Activated T-helper 2 cell treated with anti-CD3 and anti-CD28 coated beads, Interferon-gamma antibody, Interleukin-2, Interleukin-4, amounts not matched to agents 10 μg/mL and 5 μg/mL and 100 μg/mL, durations not matched to agents 14 hours and 24 hours and 36 hours (primary cell): Measurements from ENCODE around the gene PPP2R5E. TPM values are rescaled to one million over a fixed set of nuclear protein-coding genes. Genes with fewer than 3 reads are reported as not detected.
"Not testable (repeated sequence)": the region's sequence is repeated elsewhere in the genome, so short reads cannot be mapped to it uniquely, and the experiment has no call there.

ENCODE experiments used
- DNase-seq: peaks from one replicate; pipeline ENCODE4 v3.0.0; 2021; ENCODE audit warnings: low spot score
- H3K27ac Mint-ChIP-seq: one replicate; pipeline ENCODE4 v1.8.0; 2021; ENCODE audit warnings: mixed read lengths
- H3K27me3 Mint-ChIP-seq: one replicate; pipeline ENCODE4 v1.8.0; 2021; ENCODE audit warnings: low read depth, mixed read lengths
- H3K36me3 Mint-ChIP-seq: one replicate; pipeline ENCODE4 v1.8.0; 2021; ENCODE audit warnings: low read depth, mixed read lengths
- H3K4me1 Mint-ChIP-seq: one replicate; pipeline ENCODE4 v1.8.0; 2021; ENCODE audit warnings: low read depth, mixed read lengths
- H3K4me3 Mint-ChIP-seq: one replicate; pipeline ENCODE4 v1.8.0; 2021; ENCODE audit warnings: low read depth, mild to moderate bottlenecking, moderate library complexity, mixed read lengths
- H3K9me3 Mint-ChIP-seq: one replicate; pipeline ENCODE4 v1.8.0; 2021; ENCODE audit warnings: mixed read lengths
- intact Hi-C: fragments of 100-400 bp; cut with micrococcal nuclease; formaldehyde crosslinking; loops from one replicate; pipeline ENCODE4 v1.15.1; 2023
- total RNA-seq: library from RNA; stranded (reverse); gene quantifications from 2 replicates; pipeline ENCODE4 v1.2.3, GENCODE V29; 2022

PPP2R5E gene
- 44.1 and 47.6 TPM in 2 replicates for total RNA-seq

GRCh38 chr14:63543000-63543825, at the start of gene PPP2R5E:
TSS of gene PPP2R5E (minus strand) at chr14:63543377. CDS start at chr14:63539685, 3,692 bp downstream.
- intact Hi-C loops, result loop anchor here (1.0 to 10.0 kb wide), 6 partner anchors 64 to 312 kb away; partner anchors contain the start of genes SGPP1, SYNE2 and WDR89
- Mint-ChIP-seq H3K9me3 (no peaks in the 10 kb centered on the region), H3K27me3 (peaks cover 1% of the 10 kb centered on the region), H3K4me3 (peak within 1 kb of the TSS; percentile 92), H3K36me3 (peaks cover 17% of the 10 kb centered on the region), H3K4me1 (peaks cover 27% of the 10 kb centered on the region), H3K27ac (peak within 1 kb of the TSS; percentile 95)
- DNase-seq, result peak; percentile 98

DNA sequence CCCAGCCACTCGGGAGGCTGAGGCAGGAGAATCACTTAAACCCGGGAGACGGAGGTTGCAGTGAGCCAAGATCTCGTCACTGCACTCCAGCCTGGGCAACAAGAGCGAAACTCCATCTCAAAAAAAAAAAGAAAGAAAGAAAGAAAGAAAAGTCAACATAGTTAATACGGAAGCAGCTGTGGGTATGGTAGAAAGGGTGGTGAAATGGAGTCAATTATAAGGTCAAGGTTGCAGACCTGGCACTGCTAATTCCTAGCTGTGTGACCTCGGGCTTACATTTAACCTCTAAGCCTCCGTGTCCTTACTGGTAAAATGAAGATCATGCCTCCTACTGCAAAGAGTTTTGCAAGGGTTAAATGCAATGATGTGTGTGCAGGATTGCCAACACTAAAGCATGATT, 39.9 kb upstream of the PPP2R5E start:
- H3K36me3 Mint-ChIP-seq, H3K27me3 Mint-ChIP-seq, DNase-seq, H3K9me3 Mint-ChIP-seq, H3K4me3 Mint-ChIP-seq, H3K4me1 Mint-ChIP-seq, intact Hi-C loops, H3K27ac Mint-ChIP-seq: not testable (repeated sequence)

DNA sequence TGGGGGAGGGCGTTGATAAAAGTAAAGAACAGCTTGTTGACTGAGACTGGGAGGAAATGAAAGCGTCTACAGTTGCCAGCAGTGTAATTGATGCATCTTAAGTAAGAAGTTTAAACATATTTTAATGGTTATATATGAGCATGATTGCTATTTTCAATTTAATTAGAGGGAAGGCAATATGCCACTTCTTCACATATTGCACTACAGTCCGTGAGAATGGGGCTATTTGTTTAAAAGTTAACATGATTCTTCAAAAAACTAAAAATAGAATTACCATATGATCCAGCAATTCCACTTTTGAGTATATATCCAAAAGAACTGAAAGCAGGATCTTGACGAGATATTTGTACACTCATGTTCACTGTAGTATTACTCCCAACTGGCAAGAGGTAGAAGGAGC, 38.3 kb upstream of the PPP2R5E start:
- Mint-ChIP-seq H3K27me3 (no peaks in the 10 kb centered on the region), H3K27ac (no peak overlapping the region), H3K4me3 (no peak overlapping the region), H3K9me3 (no peaks in the 10 kb centered on the region), H3K36me3 (no peaks in the 10 kb centered on the region), H3K4me1 (no peaks in the 10 kb centered on the region)
- no peak for DNase-seq
- intact Hi-C loops, result no loop called here

DNA sequence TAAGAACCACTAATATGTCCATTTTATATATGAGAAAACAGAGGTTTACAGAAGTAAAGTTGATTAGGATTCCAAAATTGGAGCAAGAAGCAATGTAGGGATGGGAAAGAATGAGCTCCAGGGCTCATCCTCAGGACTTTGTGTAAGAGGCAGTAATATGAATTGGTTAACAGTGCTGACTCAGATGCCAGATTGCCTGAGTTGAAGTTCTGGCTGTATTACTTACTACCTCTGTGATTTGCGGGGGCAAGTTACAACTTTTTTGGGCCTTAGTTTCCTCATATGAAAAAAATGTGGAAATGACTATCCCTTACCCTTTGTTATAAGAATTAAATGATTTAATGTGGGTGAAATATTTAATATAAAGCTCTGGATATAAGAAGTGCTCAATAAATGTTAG, 35.1 kb upstream of the PPP2R5E start:
- DNase-seq, result no peak
- Mint-ChIP-seq H3K4me3 (no peak overlapping the region), H3K36me3 (no peaks in the 10 kb centered on the region), H3K27ac (no peak overlapping the region), H3K9me3 (no peaks in the 10 kb centered on the region), H3K4me1 (no peaks in the 10 kb centered on the region), H3K27me3 (no peaks in the 10 kb centered on the region)
- intact Hi-C loops, result no loop called here

- Mint-ChIP-seq H3K27ac (no peak overlapping the region), H3K4me1 (no peaks in the 10 kb centered on the region), H3K27me3 (peaks cover 3% of the 10 kb centered on the region), H3K4me3 (no peak overlapping the region), H3K9me3 (no peaks in the 10 kb centered on the region), H3K36me3 (no peaks in the 10 kb centered on the region)
- DNase-seq, result no peak
- intact Hi-C loops, result no loop called here
Measured at GRCh38 chr14:63573581-63573980, 30.4 kb upstream of the PPP2R5E start.

DNA sequence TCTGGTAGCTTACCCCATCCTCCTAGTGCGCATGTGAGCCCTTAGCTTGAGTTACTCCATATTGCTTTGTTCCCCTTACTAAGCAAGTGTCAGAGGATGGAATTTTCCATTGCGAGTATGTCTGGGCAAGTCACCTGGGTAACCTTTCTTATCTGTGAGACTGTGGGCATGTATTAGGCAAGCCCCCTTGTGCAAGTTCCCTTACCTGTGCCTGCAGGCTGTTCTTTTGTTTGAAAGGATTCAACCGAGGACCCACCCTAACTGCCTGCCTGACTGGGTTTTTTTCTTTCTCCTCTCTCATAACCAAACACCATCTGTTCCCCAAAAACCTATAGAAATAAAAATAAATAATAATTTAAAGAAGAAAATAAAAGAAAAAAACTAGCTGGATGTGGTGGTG, 22.3 kb upstream of the PPP2R5E start:
- no peaks in the 10 kb centered on the region for H3K27me3 Mint-ChIP-seq
- H3K9me3 Mint-ChIP-seq, result no peaks in the 10 kb centered on the region
- no peak overlapping the region for H3K4me3 Mint-ChIP-seq

DNA sequence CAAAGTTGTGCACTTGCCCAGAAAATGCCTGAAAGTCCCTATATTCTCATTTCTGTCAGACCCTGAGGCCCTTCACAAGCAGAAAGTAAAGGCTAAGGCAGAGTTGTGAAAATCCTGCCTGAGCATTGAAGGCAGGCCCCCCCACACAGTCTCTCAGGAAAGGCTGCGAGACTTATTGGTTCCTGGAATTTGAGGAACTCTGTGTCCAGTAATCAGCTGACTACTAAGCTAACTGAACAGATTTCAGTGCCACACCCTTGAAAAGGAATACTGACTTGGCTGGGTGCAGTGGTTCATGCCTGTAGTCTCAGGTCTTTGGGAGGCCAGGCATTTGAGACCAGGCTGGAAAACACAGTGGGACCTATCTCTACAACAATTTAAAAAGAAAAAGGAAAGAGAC, 21.1 kb upstream of the PPP2R5E start:
- peaks cover 1% of the 10 kb centered on the region for H3K4me1 Mint-ChIP-seq
- no peak for DNase-seq
- H3K27me3 Mint-ChIP-seq, result no peaks in the 10 kb centered on the region
- no peak overlapping the region for H3K4me3 Mint-ChIP-seq
- no peaks in the 10 kb centered on the region for H3K9me3 Mint-ChIP-seq
- intact Hi-C loops, result no loop called here
- no peaks in the 10 kb centered on the region for H3K36me3 Mint-ChIP-seq
- no peak overlapping the region for H3K27ac Mint-ChIP-seq

More for the DNA sequence above, 22.3 kb upstream of the PPP2R5E start:
- no peak overlapping the region for H3K27ac Mint-ChIP-seq
- intact Hi-C loops, result no loop called here
- H3K36me3 Mint-ChIP-seq, result no peaks in the 10 kb centered on the region
- DNase-seq, result no peak
- H3K4me1 Mint-ChIP-seq, result peaks cover 1% of the 10 kb centered on the region

- no peak overlapping the region for H3K4me3 Mint-ChIP-seq
- no peaks in the 10 kb centered on the region for H3K27me3 Mint-ChIP-seq
- intact Hi-C loops, result no loop called here
Measured at GRCh38 chr14:63563370-63564026, 20.3 kb upstream of the PPP2R5E start.

GRCh38 chr14:63562405-63562804, 19.2 kb upstream of the PPP2R5E start:
- Mint-ChIP-seq H3K27ac (no peak overlapping the region), H3K9me3 (no peaks in the 10 kb centered on the region), H3K4me1 (peaks cover 1% of the 10 kb centered on the region), H3K4me3 (no peak overlapping the region), H3K36me3 (no peaks in the 10 kb centered on the region), H3K27me3 (no peaks in the 10 kb centered on the region)
- intact Hi-C loops, result no loop called here
- no peak for DNase-seq

More at GRCh38 chr14:63563370-63564026, 20.3 kb upstream of the PPP2R5E start:
- no peak for DNase-seq
- Mint-ChIP-seq H3K4me1 (peaks cover 1% of the 10 kb centered on the region), H3K9me3 (no peaks in the 10 kb centered on the region), H3K27ac (no peak overlapping the region), H3K36me3 (no peaks in the 10 kb centered on the region)

- intact Hi-C loops, result no loop called here
- DNase-seq, result no peak
- Mint-ChIP-seq H3K9me3 (no peaks in the 10 kb centered on the region), H3K27ac (no peak overlapping the region), H3K36me3 (no peaks in the 10 kb centered on the region), H3K4me1 (peaks cover 6% of the 10 kb centered on the region), H3K4me3 (no peak overlapping the region), H3K27me3 (no peaks in the 10 kb centered on the region)
Measured at GRCh38 chr14:63555572-63555971, 12.4 kb upstream of the PPP2R5E start.

- H3K36me3 Mint-ChIP-seq, result no peaks in the 10 kb centered on the region
- peaks cover 6% of the 10 kb centered on the region for H3K4me1 Mint-ChIP-seq
- no peak for DNase-seq
- H3K4me3 Mint-ChIP-seq, result no peak overlapping the region
- H3K9me3 Mint-ChIP-seq, result no peaks in the 10 kb centered on the region
- H3K27ac Mint-ChIP-seq, result no peak overlapping the region
- intact Hi-C loops, result no loop called here
- peaks cover 1% of the 10 kb centered on the region for H3K27me3 Mint-ChIP-seq
Measured at GRCh38 chr14:63551332-63551731, 8.2 kb upstream of the PPP2R5E start.

DNA sequence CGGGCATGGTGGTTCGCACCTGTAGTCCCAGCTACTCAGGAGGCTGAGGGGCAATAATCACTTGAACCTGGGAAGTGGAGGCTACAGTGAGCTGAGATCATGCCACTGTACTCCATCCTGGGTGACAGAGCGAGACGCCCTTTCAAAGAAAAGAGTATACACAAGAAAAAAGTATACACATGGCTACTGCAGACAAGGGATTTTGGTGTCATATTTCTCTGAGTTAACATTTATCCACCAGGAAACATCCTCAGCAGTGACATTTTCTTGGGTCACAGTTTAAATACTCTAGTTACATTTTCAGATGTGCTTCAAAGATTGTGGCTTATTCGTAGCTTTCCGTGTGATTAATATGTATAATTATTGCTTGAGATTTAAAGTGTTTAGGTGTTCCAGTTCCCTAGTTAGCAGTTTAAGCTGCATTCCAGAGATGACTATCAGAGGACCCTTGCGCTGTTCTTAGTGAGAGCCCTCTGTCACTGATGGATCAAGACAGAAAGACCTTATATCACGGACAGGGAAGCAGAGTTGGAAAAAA, 4.7 kb upstream of the PPP2R5E start:
- no peak for DNase-seq
- intact Hi-C loops, result loop anchor here (10.0 kb wide), 1 partner anchor 307 kb away; the partner anchor contains the start of gene SYNE2
- H3K4me1 Mint-ChIP-seq, result peaks cover 14% of the 10 kb centered on the region
- H3K4me3 Mint-ChIP-seq, result no peak overlapping the region
- no peaks in the 10 kb centered on the region for H3K9me3 Mint-ChIP-seq
- H3K27me3 Mint-ChIP-seq, result peaks cover 1% of the 10 kb centered on the region
- H3K36me3 Mint-ChIP-seq, result no peaks in the 10 kb centered on the region
- no peak overlapping the region for H3K27ac Mint-ChIP-seq

DNA sequence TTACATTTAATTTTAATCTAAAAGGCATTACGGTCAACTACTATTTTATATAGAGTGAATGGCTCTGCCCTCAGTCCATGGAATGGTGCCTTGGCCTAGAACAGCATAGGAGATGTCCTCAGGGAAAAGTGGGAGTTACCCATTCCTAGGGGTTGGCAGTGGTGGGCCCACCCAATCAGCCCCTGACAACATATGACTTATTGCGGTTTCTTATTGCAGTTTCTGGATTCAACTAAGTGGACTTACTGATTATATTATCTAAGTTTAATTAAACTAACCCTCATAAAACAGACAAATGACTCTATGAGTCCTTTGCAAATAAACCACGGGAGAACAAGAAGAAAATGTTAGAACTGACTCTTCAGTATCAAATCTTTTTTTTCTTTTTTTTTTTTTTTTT, 2.3 kb upstream of the PPP2R5E start:
- Mint-ChIP-seq H3K4me3 (no peak overlapping the region), H3K36me3 (peaks cover 7% of the 10 kb centered on the region), H3K27me3 (peaks cover 1% of the 10 kb centered on the region), H3K9me3 (no peaks in the 10 kb centered on the region), H3K27ac (no peak overlapping the region), H3K4me1 (peaks cover 21% of the 10 kb centered on the region)
- intact Hi-C loops, result loop anchor here (10.0 kb wide), 1 partner anchor 309 kb away; the partner anchor contains the start of gene SYNE2
- no peak for DNase-seq
